Measurements from ENCODE around the gene MSX2.

The MSX2 gene

GRCh38 chr5:174775081-174775480 lies 50.7 kb downstream of the MSX2 start:
- no peak for DNase-seq (ENCODE audit: low spot score)

- DNase-seq (ENCODE audit: low spot score): no peak
Observed at GRCh38 chr5:174777111-174777510, 52.7 kb downstream of the MSX2 start.

GRCh38 chr5:174777583-174777982 lies 53.2 kb downstream of the MSX2 start:
- no peak for DNase-seq (ENCODE audit: low spot score)
